ENCODE data around the gene MTHFR.

The MTHFR gene

GRCh38 chr1:11782127-11782708, 23.5 kb downstream of the MTHFR start:
- no peak for DNase-seq (ENCODE audit: low spot score)

GRCh38 chr1:11781297-11781696, 24.5 kb downstream of the MTHFR start:
- DNase-seq (ENCODE audit: low spot score), result no peak

GRCh38 chr1:11780380-11781147, 25.2 kb downstream of the MTHFR start:
- DNase-seq (ENCODE audit: low spot score), result no peak

- DNase-seq (ENCODE audit: low spot score), result no peak
These were observed 25.9 kb downstream of the MTHFR start for GRCh38 chr1:11779715-11780379.

- DNase-seq (ENCODE audit: low spot score), result no peak
These were observed 26.7 kb downstream of the MTHFR start for GRCh38 chr1:11778844-11779623.

- DNase-seq (ENCODE audit: low spot score), result no peak
These were observed 27.4 kb downstream of the MTHFR start for GRCh38 chr1:11778336-11778735.

- DNase-seq (ENCODE audit: low spot score), result no peak
These were observed 28.0 kb downstream of the MTHFR start for GRCh38 chr1:11777658-11778322.

- DNase-seq (ENCODE audit: low spot score), result no peak
These were observed 31.0 kb downstream of the MTHFR start for GRCh38 chr1:11774753-11775152.

- DNase-seq (ENCODE audit: low spot score), result peak; percentile 67
These were observed 33.3 kb downstream of the MTHFR start for GRCh38 chr1:11772458-11772857.

- DNase-seq (ENCODE audit: low spot score), result no peak
These were observed 34.2 kb downstream of the MTHFR start for GRCh38 chr1:11771481-11772043.

GRCh38 chr1:11770011-11770410, 35.8 kb downstream of the MTHFR start:
- no peak for DNase-seq (ENCODE audit: low spot score)

- DNase-seq (ENCODE audit: low spot score), result no peak
These were observed 36.5 kb downstream of the MTHFR start for GRCh38 chr1:11769274-11769673.

GRCh38 chr1:11768821-11769220, 36.9 kb downstream of the MTHFR start:
- DNase-seq (ENCODE audit: low spot score), result no peak

- no peak for DNase-seq (ENCODE audit: low spot score)
These were observed 37.7 kb downstream of the MTHFR start for GRCh38 chr1:11767922-11768704.

- DNase-seq (ENCODE audit: low spot score), result no peak
These were observed 39.4 kb downstream of the MTHFR start for GRCh38 chr1:11766429-11766776.

GRCh38 chr1:11765661-11766428, 39.9 kb downstream of the MTHFR start:
- DNase-seq (ENCODE audit: low spot score), result no peak

GRCh38 chr1:11764519-11764918, 41.2 kb downstream of the MTHFR start:
- DNase-seq (ENCODE audit: low spot score), result no peak

GRCh38 chr1:11764115-11764514, 41.6 kb downstream of the MTHFR start:
- no peak for DNase-seq (ENCODE audit: low spot score)

- DNase-seq (ENCODE audit: low spot score), result peak; percentile 52
These were observed 43.8 kb downstream of the MTHFR start, which contains the start of gene C1orf167 for GRCh38 chr1:11761988-11762406. Gene C1orf167 (plus strand): TSS chr1:11762193. CDS start chr1:11764401, 2,208 bp downstream.

GRCh38 chr1:11761285-11761684, 44.5 kb downstream of the MTHFR start:
- no peak for DNase-seq (ENCODE audit: low spot score)

All from germinal center (tissue), 1 donor.